KMS-11 (cell line): ENCODE results near the gene RNASE4.

Source experiments
- H2AFZ ChIP-seq: fragments of 200-600 bp; sonication (generic); 2 replicates; pipeline ENCODE4 v1.6.1; 2016; ENCODE audit warnings: antibody characterized with exemption, mixed run types, low read depth
- H3K27ac ChIP-seq: fragments of 200-600 bp; sonication (generic); 2 replicates; pipeline ENCODE4 v1.6.1; 2016; ENCODE audit warnings: mild to moderate bottlenecking, mixed run types
- H3K27me3 ChIP-seq: fragments of 200-600 bp; sonication (generic); 2 replicates; pipeline ENCODE4 v1.6.1; 2017; ENCODE audit warnings: mild to moderate bottlenecking, low read depth, mixed run types, moderate library complexity; ENCODE audit not compliant: insufficient read depth
- H3K36me3 ChIP-seq: fragments of 200-600 bp; sonication (generic); 2 replicates; pipeline ENCODE4 v1.6.1; 2017; ENCODE audit warnings: mild to moderate bottlenecking, mixed run types; ENCODE audit not compliant: insufficient read depth
- H3K4me1 ChIP-seq: fragments of 200-600 bp; sonication (generic); 2 replicates; pipeline ENCODE4 v1.6.1; 2016; ENCODE audit warnings: mild to moderate bottlenecking, low read depth, mixed run types; ENCODE audit not compliant: poor library complexity, severe bottlenecking
- H3K4me2 ChIP-seq: fragments of 200-600 bp; sonication (generic); 2 replicates; pipeline ENCODE4 v1.7.0; 2016; ENCODE audit warnings: mild to moderate bottlenecking, mixed run types
- H3K4me3 ChIP-seq: fragments of 200-600 bp; sonication (generic); IDR thresholded peaks from 2 replicates; pipeline ENCODE4 v1.6.1; 2017; ENCODE audit warnings: low read depth, low read length, mixed read lengths; ENCODE audit not compliant: insufficient read depth
- H3K79me2 ChIP-seq: fragments of 200-600 bp; sonication (generic); 2 replicates; pipeline ENCODE4 v1.6.1; 2016; ENCODE audit warnings: low read depth, mixed run types; ENCODE audit not compliant: insufficient read depth
- H3K9ac ChIP-seq: fragments of 200-600 bp; sonication (generic); 2 replicates; pipeline ENCODE4 v1.6.1; 2016; ENCODE audit warnings: mild to moderate bottlenecking, mixed run types
- H4K20me1 ChIP-seq: fragments of 200-600 bp; sonication (generic); 2 replicates; pipeline ENCODE4 v1.6.1; 2016; ENCODE audit warnings: mild to moderate bottlenecking, mixed run types; ENCODE audit not compliant: insufficient read depth
- TF ChIP-seq, protein P1 (sequence below): fragments of 200-600 bp; sonication (generic); conservative IDR thresholded peaks from 2 replicates; pipeline ENCODE4 v1.6.1; 2017; ENCODE audit warnings: low read depth, mild to moderate bottlenecking, antibody characterized with exemption, low read length, moderate library complexity, mixed read lengths

The RNASE4 gene

DNA sequence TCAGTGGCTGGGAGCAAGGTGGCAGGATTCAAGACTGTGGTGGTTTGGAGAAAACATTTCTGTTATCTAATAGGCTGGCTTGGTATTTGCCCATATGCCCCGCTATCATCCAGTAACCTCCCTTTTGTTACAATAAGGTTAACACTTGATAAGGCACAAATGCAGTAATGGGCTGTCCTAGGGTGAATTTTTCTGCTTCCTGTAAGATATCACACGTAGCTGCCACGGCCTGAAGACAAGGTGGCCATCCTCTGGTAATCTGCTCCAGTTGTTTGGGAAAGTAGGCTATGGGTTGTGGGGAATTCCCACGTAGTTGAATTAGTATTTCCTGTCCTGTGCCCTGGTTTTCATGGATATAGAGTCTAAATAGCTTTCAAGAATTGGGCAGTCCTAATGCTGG, 27.3 kb downstream of the RNASE4 start:
- Histone ChIP-seq H3K36me3 (no peaks in the 10 kb centered on the region), H3K9ac (no peak overlapping the region), H3K4me2 (no peak overlapping the region), H3K27ac (no peak overlapping the region), H3K4me3 (no peak overlapping the region), H2AFZ (no peak overlapping the region), H3K27me3 (no peaks in the 10 kb centered on the region), H3K79me2 (no peaks in the 10 kb centered on the region), H4K20me1 (no peaks in the 10 kb centered on the region), H3K4me1 (no peaks in the 10 kb centered on the region)
- TF ChIP-seq, protein P1, sequence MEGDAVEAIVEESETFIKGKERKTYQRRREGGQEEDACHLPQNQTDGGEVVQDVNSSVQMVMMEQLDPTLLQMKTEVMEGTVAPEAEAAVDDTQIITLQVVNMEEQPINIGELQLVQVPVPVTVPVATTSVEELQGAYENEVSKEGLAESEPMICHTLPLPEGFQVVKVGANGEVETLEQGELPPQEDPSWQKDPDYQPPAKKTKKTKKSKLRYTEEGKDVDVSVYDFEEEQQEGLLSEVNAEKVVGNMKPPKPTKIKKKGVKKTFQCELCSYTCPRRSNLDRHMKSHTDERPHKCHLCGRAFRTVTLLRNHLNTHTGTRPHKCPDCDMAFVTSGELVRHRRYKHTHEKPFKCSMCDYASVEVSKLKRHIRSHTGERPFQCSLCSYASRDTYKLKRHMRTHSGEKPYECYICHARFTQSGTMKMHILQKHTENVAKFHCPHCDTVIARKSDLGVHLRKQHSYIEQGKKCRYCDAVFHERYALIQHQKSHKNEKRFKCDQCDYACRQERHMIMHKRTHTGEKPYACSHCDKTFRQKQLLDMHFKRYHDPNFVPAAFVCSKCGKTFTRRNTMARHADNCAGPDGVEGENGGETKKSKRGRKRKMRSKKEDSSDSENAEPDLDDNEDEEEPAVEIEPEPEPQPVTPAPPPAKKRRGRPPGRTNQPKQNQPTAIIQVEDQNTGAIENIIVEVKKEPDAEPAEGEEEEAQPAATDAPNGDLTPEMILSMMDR: no peak

DNA sequence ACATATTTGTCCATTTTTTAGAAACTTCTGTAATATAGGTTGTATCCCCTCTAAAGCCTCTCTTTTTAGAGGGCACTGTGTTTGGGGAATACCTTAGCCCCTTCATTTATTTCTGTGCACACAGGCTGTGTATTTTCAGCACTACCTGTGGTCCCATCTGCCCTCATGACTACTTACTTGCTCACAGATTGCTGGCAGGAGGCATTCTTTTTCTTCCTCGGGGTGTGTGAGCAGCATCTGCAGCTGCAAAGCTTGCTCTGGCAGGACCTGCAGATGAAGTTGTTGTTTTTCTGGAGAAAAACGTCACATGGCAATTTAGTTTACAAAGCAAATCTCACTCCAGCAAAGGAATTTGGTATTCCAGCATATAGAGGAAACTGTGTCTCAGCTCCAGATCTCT, 28.5 kb downstream of the RNASE4 start:
- no peak overlapping the region for H3K27ac ChIP-seq
- H3K27me3 ChIP-seq: no peaks in the 10 kb centered on the region
- no peaks in the 10 kb centered on the region for H3K4me1 ChIP-seq
- H4K20me1 ChIP-seq: no peaks in the 10 kb centered on the region
- no peak overlapping the region for H3K4me3 ChIP-seq
- no peaks in the 10 kb centered on the region for H3K79me2 ChIP-seq
- TF ChIP-seq, protein P1: no peak
- H3K36me3 ChIP-seq: no peaks in the 10 kb centered on the region
- no peak overlapping the region for H3K9ac ChIP-seq
- no peak overlapping the region for H2AFZ ChIP-seq
- H3K4me2 ChIP-seq: no peak overlapping the region

DNA sequence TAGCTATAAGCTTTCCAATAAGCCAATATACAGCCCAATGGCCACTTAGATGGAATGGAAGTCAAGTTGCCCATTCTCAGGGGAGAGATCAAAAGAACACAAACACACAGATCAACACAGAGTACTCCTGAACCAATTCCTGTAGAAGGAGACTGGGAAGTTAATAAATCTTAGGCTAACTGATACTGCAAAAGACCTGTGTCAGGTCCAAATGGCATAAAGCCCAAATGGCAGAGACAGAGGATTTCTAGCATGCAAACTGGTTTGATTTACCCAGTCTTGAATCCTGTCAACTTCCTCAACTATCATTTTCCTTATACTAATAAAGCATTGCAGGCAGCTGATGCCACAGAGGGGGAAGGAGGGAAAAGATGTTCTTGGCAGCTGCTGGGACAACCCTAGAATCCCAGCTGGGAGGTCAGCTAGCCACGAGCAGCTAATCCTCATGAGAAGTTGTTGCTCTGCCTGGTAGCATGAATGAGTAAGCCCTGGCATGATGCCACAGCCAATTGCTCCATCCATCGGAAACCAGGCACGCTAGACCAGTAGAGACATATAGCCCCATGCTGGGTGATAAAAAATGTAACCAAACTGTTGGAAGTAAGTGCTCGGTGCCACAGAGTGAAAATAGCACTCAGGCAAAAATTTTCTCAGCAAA, 30.4 kb downstream of the RNASE4 start:
- TF ChIP-seq, protein P1: no peak

DNA sequence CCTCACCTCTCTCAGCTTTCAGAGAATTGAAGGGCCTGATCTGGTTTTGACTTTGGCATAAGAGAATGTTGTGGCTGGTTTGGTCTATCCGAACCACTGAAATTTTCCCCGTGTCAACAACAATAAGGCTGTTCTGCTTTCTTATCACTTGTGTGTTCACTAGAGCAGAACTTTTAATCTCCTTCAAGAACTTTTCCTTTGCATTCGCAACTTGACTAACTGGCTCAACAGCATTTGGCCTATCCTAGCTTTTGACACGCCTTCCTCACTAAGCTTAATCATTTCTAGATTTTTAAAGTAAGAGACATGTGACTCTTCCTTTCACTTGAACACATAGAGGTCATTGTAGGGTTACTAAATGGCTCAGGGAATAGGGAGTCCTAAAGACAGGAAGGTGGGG, 35.4 kb downstream of the RNASE4 start:
- H3K4me3 ChIP-seq: no peak overlapping the region
- no peaks in the 10 kb centered on the region for H3K4me1 ChIP-seq
- H3K27ac ChIP-seq: no peak overlapping the region
- no peak overlapping the region for H3K9ac ChIP-seq
- no peaks in the 10 kb centered on the region for H3K36me3 ChIP-seq
- no peaks in the 10 kb centered on the region for H4K20me1 ChIP-seq
- no peaks in the 10 kb centered on the region for H3K79me2 ChIP-seq
- TF ChIP-seq, protein P1: no peak
- H2AFZ ChIP-seq: no peak overlapping the region
- H3K27me3 ChIP-seq: no peaks in the 10 kb centered on the region
- H3K4me2 ChIP-seq: no peak overlapping the region

More for the DNA sequence above, 30.4 kb downstream of the RNASE4 start:
- H3K27me3 ChIP-seq: no peaks in the 10 kb centered on the region
- no peaks in the 10 kb centered on the region for H3K36me3 ChIP-seq
- H2AFZ ChIP-seq: no peak overlapping the region
- no peak overlapping the region for H3K4me2 ChIP-seq
- no peaks in the 10 kb centered on the region for H4K20me1 ChIP-seq
- H3K79me2 ChIP-seq: no peaks in the 10 kb centered on the region
- H3K27ac ChIP-seq: no peak overlapping the region
- H3K4me3 ChIP-seq: no peak overlapping the region
- H3K9ac ChIP-seq: no peak overlapping the region
- H3K4me1 ChIP-seq: no peaks in the 10 kb centered on the region
